Measurements from ENCODE around the gene ETV5. TPM values are rescaled to one million over a fixed set of nuclear protein-coding genes. Genes with fewer than 3 reads are reported as not detected.

Gene ETV5
- total RNA-seq, 1 donor from 2014 or later: 40.6 TPM

DNA sequence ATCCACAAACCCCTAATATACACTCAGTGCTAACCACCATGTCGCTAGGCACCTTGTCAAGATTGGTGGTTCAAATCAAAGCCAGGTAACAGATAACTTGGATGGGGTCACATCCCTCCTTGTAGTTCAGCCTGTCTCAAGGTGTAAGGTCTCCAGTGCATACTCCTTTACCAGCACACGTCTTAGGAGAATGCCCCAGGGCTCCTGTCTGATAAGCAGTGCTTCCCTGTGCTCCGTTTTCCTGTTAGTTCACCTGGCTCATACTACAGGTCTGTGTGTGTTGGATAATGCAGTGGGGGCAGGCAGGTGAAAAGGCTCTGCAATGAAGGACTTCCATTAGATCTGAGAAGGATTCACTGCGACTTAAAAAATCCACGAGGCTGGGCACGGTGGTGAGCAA, 50.7 kb downstream of the ETV5 start:
- no peaks in the 10 kb centered on the region for H3K9me3 Mint-ChIP-seq (ENCODE audit: unreplicated experiment)
- no peak for TF ChIP-seq CTCF (IDR thresholded peaks at IDR 0.05; ENCODE audit: unreplicated experiment)
- no peak overlapping the region for H3K27ac Mint-ChIP-seq (ENCODE audit: unreplicated experiment)
- H3K27me3 Mint-ChIP-seq (ENCODE audit: unreplicated experiment): no peaks in the 10 kb centered on the region
- peaks cover 2% of the 10 kb centered on the region for H3K4me1 Mint-ChIP-seq (ENCODE audit: unreplicated experiment)
- DNase-seq (ENCODE audit: low spot score): no peak
- H3K4me3 Mint-ChIP-seq (ENCODE audit: unreplicated experiment): no peak overlapping the region
- peaks cover 17% of the 10 kb centered on the region for H3K36me3 Mint-ChIP-seq (ENCODE audit: low read depth, unreplicated experiment)

- H3K27me3 Mint-ChIP-seq (ENCODE audit: unreplicated experiment): no peaks in the 10 kb centered on the region
Measured at GRCh38 chr3:186057594-186057993, 51.3 kb downstream of the ETV5 start.

DNA sequence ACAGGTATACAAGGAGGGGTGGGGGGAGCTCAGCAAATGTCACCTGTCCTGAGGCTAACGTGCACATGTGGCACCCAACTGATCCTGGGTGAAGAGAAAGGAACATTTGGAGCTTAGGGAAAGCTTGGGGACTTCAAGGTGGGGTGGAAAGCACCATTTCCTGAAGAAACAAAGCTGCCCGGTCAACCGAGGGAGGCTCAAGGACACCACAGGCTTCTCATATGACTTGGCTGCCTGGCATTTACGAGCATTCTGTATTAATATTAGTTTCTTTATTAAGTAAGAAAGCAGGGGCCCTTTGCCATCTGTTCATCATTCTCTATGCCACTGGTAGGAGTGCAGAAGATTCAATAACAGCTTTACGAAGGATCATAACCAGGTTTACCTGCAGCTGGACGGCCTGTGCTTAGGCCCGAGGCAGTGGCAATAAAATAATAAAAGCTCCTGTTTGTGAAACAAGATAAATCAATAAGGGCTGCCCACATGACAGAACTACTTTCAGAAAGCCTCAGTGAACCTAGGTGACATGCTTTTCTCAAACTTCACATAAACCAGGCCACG, 54.0 kb downstream of the ETV5 start:
- Mint-ChIP-seq H3K36me3 (ENCODE audit: low read depth, unreplicated experiment) (peaks cover 23% of the 10 kb centered on the region), H3K4me1 (ENCODE audit: unreplicated experiment) (peaks cover 2% of the 10 kb centered on the region), H3K9me3 (ENCODE audit: unreplicated experiment) (no peaks in the 10 kb centered on the region), H3K4me3 (ENCODE audit: unreplicated experiment) (no peak overlapping the region), H3K27me3 (ENCODE audit: unreplicated experiment) (no peaks in the 10 kb centered on the region), H3K27ac (ENCODE audit: unreplicated experiment) (no peak overlapping the region)
- no peak for TF ChIP-seq CTCF (IDR thresholded peaks at IDR 0.05; ENCODE audit: unreplicated experiment)
- no peak for DNase-seq (ENCODE audit: low spot score)

More at GRCh38 chr3:186057594-186057993, 51.3 kb downstream of the ETV5 start:
- Mint-ChIP-seq H3K4me1 (ENCODE audit: unreplicated experiment) (peaks cover 2% of the 10 kb centered on the region), H3K4me3 (ENCODE audit: unreplicated experiment) (no peak overlapping the region), H3K36me3 (ENCODE audit: low read depth, unreplicated experiment) (peaks cover 16% of the 10 kb centered on the region), H3K27ac (ENCODE audit: unreplicated experiment) (no peak overlapping the region), H3K9me3 (ENCODE audit: unreplicated experiment) (no peaks in the 10 kb centered on the region)
- no peak for DNase-seq (ENCODE audit: low spot score)
- no peak for TF ChIP-seq CTCF (IDR thresholded peaks at IDR 0.05; ENCODE audit: unreplicated experiment)

GRCh38 chr3:186053954-186054791, 54.7 kb downstream of the ETV5 start:
- Mint-ChIP-seq H3K36me3 (ENCODE audit: low read depth, unreplicated experiment) (peaks cover 23% of the 10 kb centered on the region), H3K27me3 (ENCODE audit: unreplicated experiment) (no peaks in the 10 kb centered on the region)

More at GRCh38 chr3:186053954-186054791, 54.7 kb downstream of the ETV5 start:
- DNase-seq (ENCODE audit: low spot score): no peak
- no peak overlapping the region for H3K4me3 Mint-ChIP-seq (ENCODE audit: unreplicated experiment)
- TF ChIP-seq CTCF (IDR thresholded peaks at IDR 0.05; ENCODE audit: unreplicated experiment): no peak
- H3K9me3 Mint-ChIP-seq (ENCODE audit: unreplicated experiment): no peaks in the 10 kb centered on the region
- H3K27ac Mint-ChIP-seq (ENCODE audit: unreplicated experiment): no peak overlapping the region
- peaks cover 2% of the 10 kb centered on the region for H3K4me1 Mint-ChIP-seq (ENCODE audit: unreplicated experiment)
